Mononuclear cell (primary cell): ENCODE results near the gene WWTR1. TPM values are rescaled to one million over a fixed set of nuclear protein-coding genes. Genes with fewer than 3 reads are reported as not detected.

ENCODE experiments used
- H3K27me3 ChIP-seq: 2 replicates; pipeline ENCODE4 v1.6.0; 2011; ENCODE audit warnings: low read length, control low read depth; ENCODE audit not compliant: insufficient read depth
- H3K4me1 ChIP-seq: 2 replicates; pipeline ENCODE4 v1.5.1; 2011; ENCODE audit warnings: mild to moderate bottlenecking, low read length, control low read depth; ENCODE audit not compliant: insufficient read depth
- H3K4me3 ChIP-seq: 2 replicates; pipeline ENCODE4 v1.5.1; 2011; ENCODE audit warnings: mild to moderate bottlenecking, low read length, moderate library complexity
- H3K9me3 ChIP-seq: 2 replicates; pipeline ENCODE4 v1.5.1; 2011; ENCODE audit warnings: low read depth, mild to moderate bottlenecking, control low read depth, low read length
- total RNA-seq: library from RNA; depleted of rRNA; stranded (reverse); fragments of >200 nt; gene quantifications from one replicate; pipeline ENCODE4 v1.2.3, GENCODE V29; 2012

Gene WWTR1
- total RNA-seq, 1 donor: 0.31 TPM

DNA sequence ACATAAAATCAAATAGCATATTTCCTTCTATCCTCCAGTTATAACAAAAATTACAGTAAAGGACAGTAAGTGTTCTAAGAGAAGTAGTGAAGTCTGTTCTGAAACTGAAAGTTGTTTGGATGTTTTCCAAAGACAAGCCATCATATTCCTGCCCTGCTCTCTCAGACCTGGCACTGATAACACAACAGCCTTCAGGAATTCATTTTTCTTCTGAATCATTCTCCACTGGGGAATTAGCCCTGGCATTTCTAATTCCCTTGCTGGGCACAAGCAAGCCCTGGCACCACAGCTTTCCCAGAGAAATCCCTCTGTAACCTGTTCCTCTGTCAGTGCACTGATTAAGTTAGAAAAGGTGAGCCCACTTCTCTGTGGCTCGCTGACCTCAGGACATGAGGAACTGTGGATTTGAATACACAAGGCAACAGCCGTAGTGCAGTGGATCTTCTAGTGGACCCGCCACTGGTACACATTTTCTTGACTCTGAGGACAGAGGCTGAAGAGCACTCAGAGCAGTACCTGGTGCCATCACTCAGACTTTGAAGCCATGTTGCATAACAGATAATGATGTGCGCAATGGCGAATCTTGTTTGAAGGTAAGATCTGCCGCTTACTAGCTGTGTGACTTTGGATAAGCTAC lies 61.6 kb downstream of the WWTR1 start:
- Histone ChIP-seq H3K9me3 (no peaks in the 10 kb centered on the region), H3K4me3 (no peak overlapping the region), H3K4me1 (no peaks in the 10 kb centered on the region), H3K27me3 (peaks cover 4% of the 10 kb centered on the region)

DNA sequence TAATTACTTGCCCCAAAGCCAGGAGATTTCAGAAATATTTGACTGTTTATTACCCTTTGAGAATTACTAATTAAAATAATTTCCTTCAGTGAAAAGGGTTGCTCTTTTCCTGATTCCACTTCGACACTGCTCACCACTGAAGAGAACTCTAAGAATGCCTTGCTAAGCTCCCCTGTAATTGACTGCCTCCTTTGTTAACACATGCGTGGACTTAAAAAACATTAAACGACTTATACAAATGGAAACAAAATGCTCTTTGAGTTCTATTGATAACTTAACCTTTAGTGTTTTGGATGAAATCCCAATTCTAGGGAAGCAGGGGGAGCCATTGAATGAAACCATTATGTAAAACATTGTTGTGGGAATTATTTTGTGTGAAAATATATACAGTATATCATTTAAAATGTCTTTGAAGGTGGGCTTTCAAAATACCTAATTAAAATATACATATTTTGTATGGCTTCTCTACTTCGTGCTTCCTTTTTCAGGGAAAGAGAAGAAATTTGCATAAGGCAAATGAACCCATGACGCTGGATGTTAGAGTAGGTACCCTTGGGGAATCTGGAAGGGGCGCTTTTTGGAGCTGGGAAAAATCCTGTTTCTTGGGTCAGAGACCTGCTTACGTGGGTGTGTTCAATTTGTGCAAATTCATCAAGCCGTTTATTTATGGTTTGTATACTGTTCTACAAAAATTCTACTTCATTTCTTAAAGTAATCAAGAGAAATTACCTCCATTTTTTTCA lies 64.2 kb downstream of the WWTR1 start:
- no peak overlapping the region for H3K4me3 ChIP-seq
- H3K9me3 ChIP-seq: no peaks in the 10 kb centered on the region
- no peaks in the 10 kb centered on the region for H3K4me1 ChIP-seq
- H3K27me3 ChIP-seq: peaks cover 8% of the 10 kb centered on the region

DNA sequence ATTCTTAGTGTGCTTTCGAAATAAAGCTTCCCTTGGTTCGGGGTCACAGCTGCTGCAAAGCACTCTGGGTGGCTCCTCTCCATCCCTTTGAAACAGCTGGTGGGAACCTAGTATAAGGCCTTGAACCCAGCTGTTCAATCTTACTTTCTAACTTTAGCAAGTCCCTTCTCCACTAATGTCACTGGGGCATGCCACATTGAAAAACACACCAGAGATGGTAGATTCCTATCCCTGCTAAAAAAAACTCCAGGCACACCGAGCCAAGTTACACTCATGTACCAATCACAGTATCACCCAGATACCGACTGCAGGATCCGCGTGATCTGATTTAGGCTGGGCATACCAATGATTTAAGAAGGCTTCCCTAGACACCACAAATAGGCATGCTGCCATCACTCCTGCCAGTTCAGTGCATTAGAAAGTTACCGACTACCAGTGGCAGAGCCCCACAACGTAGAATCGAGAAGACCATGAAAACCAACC lies 65.0 kb downstream of the WWTR1 start:
- Histone ChIP-seq H3K4me3 (no peak overlapping the region), H3K27me3 (peaks cover 9% of the 10 kb centered on the region), H3K4me1 (no peaks in the 10 kb centered on the region), H3K9me3 (no peaks in the 10 kb centered on the region)

DNA sequence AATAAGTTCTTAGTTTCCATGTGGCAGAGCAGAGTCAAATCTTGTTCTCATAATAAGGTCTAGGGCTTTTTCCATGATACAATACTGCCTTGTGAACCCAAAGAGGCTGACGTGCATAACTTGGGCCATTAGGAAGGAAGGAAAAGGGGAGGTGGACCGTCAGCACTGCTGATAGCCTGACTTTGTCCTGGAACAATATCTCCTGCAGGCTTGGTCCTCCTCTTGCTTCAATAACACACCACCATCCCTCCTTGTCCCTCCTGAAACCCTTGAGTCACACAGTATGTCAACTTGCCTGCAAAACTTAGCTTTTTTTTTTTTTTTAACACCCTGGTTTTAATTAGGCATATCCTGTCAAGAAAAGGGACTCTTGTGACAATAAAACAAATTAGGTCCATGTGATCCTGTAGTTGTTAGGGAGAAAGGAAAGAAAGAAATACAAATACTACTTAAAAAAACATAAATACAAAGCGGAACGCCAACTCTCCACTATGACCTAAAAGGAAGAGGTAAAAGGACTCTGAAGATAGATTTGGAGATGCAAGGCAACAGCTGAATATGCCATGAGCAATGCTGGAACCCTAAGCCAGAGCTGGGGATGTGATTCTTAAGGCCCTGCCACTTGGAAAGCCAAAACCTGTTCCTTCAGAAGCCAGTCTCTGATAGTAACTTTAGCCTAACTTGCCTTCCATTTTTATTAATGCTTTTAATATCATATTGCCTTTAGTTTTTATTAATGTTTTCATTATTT lies 67.0 kb downstream of the WWTR1 start:
- H3K9me3 ChIP-seq: no peaks in the 10 kb centered on the region
- no peaks in the 10 kb centered on the region for H3K4me1 ChIP-seq
- H3K27me3 ChIP-seq: peaks cover 17% of the 10 kb centered on the region
- no peak overlapping the region for H3K4me3 ChIP-seq

DNA sequence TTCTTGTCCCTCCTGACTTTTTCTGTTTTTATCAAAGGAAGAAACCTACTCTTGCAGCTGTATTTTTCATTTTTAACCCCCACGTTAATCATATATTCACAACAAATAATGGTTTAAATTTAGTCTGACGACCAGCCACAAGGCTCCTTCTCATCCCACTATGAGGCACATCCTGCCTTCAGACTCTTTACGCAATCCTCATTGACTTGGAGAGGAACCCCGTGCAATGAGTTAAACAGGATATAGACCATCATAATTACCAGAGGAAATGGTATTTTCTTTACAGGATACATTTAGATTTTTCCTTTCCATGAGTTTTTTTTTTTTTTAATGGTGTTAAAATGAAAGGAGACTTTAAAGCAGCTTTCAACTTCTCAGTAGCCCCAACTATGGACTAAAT lies 68.5 kb downstream of the WWTR1 start:
- Histone ChIP-seq H3K9me3 (no peaks in the 10 kb centered on the region), H3K4me3 (no peak overlapping the region), H3K4me1 (no peaks in the 10 kb centered on the region), H3K27me3 (peaks cover 17% of the 10 kb centered on the region)

DNA sequence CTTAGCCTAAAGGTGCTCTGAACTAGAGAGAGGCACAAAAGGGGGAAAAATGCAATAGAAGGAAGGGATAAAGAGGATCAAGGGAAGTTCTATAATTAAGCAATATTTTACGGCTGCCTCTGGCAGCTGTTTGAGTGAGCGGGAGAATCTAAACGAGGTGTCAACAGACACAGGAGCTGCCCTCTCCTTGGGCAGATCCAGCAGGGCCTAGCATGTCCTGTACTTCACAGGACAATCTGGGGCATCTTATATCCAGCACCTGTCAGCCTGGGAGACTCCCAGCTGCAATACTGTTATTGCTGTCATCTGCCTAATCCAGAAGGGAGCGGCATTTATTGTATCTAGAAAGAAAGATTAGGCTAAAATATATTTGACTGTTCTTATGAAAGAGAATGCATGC lies 68.9 kb downstream of the WWTR1 start:
- H3K4me3 ChIP-seq: no peak overlapping the region
- no peaks in the 10 kb centered on the region for H3K9me3 ChIP-seq
- H3K27me3 ChIP-seq: peaks cover 18% of the 10 kb centered on the region
- no peaks in the 10 kb centered on the region for H3K4me1 ChIP-seq

DNA sequence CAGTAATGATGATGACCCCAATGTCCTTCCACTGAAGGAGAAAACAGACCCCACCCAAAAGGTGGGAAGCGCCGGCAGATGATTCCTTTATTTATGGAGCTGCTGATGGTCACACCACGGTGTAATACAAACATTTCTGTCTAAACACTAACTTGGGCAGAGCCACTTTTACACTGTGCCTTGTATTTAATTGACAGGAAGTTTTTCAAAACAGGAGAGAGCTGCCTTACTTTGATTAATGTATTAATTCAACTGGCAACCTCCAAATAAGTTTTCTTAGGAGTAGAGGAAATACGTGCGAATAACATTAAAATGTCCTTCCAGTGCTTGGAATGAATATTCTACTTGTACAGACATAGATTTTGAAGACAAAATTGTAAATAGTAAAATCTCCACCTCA lies 70.4 kb downstream of the WWTR1 start:
- no peaks in the 10 kb centered on the region for H3K4me1 ChIP-seq
- peaks cover 15% of the 10 kb centered on the region for H3K27me3 ChIP-seq
- no peak overlapping the region for H3K4me3 ChIP-seq
- H3K9me3 ChIP-seq: no peaks in the 10 kb centered on the region

DNA sequence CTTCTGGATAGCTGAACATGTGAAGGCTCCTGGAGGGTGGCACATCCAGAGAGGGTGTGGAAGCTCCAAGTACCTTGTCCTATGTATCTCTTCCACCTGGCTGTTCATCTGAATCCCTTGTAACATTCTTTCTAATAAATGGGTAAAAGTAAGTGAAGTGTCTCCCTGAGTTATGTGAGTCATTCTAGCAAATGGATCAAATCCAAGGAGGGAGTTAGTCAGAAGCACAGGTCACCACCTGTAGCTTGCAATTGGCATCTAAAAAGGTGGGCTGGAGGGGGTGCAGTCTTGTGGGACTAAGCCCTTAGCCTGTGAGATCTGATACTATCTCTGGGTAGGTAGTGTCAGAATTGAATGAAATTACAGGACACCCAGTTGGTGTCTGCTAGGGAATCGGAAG lies 71.0 kb downstream of the WWTR1 start:
- no peaks in the 10 kb centered on the region for H3K4me1 ChIP-seq
- no peaks in the 10 kb centered on the region for H3K9me3 ChIP-seq
- H3K27me3 ChIP-seq: peaks cover 15% of the 10 kb centered on the region
- H3K4me3 ChIP-seq: no peak overlapping the region

DNA sequence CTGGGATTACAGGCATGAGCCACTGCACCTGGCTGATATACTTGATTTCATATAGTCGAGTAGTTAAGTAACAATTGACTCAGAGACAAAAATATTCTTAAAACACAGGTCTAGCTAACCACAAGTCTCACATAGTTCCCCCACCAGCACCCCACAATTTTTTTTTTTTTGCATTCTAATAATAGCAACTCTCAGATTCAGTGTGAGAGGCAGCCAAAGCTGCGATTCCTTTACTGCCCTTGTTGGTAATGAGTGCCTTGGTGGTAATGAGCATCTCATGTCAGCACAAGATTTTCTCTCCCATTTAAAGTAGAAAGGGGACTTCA lies 72.5 kb downstream of the WWTR1 start:
- H3K27me3 ChIP-seq: peaks cover 15% of the 10 kb centered on the region
- no peaks in the 10 kb centered on the region for H3K4me1 ChIP-seq
- H3K9me3 ChIP-seq: no peaks in the 10 kb centered on the region
- H3K4me3 ChIP-seq: no peak overlapping the region

DNA sequence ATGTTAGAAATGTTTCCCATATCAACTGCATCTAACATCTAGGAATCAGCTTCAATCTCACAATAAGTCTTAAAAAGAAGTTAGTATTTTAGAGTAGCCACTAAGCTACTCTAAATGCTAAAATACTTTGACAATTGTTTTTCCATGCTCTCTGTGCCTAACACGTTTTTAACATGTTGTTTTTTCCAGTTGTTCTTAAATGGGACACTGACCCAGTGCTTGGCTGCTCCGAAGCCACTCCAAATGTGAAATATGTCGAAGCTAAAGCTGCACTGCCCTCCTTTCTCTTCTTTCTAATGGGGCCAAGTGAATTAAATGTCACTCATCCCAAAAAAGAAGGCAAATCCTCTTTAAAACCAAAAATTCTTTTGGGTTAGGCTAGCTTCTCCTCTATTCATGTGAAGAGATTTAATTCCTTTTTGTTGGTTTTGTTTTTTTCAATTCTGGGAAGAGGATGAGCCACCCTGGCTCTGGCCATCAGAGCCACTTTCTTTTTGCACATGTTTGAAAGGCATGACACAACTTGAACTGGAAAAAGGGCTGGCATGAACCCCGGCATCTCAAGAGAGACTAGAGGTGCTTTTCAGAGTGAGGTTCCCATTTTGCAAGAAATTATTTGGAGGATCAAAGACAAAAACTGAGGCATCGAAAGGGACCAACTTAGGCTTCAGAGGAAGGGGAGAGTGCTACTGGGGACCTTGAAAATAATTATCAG lies 73.7 kb downstream of the WWTR1 start:
- peaks cover 15% of the 10 kb centered on the region for H3K27me3 ChIP-seq
- no peaks in the 10 kb centered on the region for H3K9me3 ChIP-seq
- H3K4me3 ChIP-seq: no peak overlapping the region
- no peaks in the 10 kb centered on the region for H3K4me1 ChIP-seq

DNA sequence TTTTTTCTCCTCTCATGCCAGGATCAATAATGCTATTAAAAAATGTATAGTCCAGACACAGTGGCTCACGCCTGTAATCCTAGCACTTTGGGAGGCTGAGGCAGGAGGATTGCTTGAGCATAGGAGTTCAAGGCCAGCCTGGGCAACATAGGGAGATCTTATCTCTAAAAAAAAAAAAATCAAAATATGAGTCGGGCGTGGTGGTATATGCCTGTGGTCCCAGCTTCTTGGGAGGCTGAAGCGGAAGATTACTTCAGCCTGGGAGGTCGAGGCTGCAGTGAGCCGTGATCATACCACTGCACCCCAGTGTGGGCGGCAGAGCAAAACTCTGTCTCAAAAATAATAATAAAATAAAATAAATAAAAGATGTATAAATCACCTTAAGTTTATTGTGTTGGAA lies 75.4 kb downstream of the WWTR1 start:
- no peaks in the 10 kb centered on the region for H3K9me3 ChIP-seq
- H3K27me3 ChIP-seq: peaks cover 10% of the 10 kb centered on the region
- no peaks in the 10 kb centered on the region for H3K4me1 ChIP-seq
- H3K4me3 ChIP-seq: no peak overlapping the region

DNA sequence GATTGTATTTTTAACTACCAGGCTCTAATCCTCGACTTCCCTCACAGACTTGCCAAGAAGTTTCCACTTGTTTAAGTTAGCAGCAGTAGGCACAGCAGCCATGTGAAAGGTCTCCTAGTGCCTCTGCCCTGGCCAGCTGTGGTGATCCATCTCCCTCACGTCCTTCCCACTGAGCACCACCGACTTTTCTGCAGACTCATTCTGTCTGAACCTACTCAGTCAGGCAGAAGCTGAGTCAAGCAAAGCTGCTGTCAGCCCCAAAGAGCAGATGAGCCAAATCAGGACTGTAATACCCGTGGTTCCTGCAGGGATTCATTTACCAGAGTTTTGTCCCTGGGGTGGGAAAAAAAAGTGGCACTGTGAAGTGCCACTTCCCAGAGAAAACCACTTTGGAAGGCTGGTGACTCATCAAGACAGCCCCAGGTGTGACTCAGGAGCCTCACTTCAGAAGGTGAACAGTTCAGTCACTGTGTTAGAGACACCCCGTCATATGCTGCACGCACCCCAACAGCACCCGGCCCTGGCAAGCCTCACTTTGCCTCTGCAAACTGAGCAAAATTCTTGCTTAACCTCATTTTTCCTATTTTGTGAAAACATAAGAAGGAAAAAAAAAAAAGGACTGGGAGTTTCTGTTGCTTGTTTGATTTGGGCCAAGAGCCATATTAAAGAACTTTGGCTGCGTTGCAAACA lies 76.0 kb downstream of the WWTR1 start:
- H3K4me1 ChIP-seq: no peaks in the 10 kb centered on the region
- peaks cover 10% of the 10 kb centered on the region for H3K27me3 ChIP-seq
- no peak overlapping the region for H3K4me3 ChIP-seq
- no peaks in the 10 kb centered on the region for H3K9me3 ChIP-seq

DNA sequence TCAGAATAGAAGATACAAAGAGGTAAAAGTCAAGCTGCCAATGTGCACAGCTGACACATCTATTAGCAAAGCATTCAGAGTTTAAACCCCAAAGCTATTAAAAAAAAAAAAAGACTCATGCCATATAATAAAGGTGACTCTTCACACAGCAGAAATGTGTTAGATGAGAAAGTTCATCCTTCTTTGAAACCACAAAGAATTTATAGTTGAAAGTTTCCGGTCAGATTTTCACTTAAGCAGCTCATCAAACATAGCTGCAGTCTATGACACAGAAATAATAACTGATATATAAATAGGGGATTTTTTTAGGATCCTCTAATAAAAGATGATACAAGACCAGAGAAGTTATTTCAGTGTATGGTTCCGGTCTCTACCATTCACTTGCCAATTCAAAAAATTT lies 76.6 kb downstream of the WWTR1 start:
- H3K4me3 ChIP-seq: no peak overlapping the region
- no peaks in the 10 kb centered on the region for H3K9me3 ChIP-seq
- no peaks in the 10 kb centered on the region for H3K4me1 ChIP-seq
- peaks cover 4% of the 10 kb centered on the region for H3K27me3 ChIP-seq

DNA sequence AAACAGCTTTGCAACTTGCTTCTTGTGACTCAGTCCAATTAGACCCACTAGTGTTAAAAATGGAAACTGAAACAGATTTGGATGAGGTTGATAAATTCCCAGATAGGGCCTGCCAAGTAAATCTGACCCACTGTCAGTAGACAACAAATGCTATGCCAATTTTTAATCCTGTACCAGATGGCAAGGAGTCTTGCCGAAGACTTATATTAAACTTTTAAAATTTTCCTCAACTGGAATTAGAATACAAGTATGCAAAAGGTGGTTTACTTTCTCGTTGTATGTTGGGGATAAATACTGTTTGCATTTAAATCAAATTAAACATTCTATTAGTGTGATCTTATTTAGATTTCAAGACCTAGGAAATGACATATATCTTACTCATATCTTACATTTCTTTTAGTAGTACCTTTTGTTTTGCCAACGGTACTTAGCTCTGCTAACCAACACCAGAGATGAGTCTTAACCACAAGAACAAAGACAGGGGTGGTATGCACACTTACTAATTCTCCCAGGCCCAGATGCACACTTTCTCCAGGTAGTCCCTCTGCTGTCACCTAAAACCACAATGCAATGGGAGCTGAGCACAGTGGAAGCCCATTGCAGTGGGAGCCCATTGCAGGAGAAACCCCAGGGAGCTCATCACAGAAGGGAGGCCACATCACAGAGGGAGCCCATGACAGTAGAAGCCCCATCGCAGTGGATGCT lies 77.8 kb downstream of the WWTR1 start:
- H3K9me3 ChIP-seq: no peaks in the 10 kb centered on the region
- H3K4me1 ChIP-seq: no peaks in the 10 kb centered on the region
- H3K4me3 ChIP-seq: no peak overlapping the region
- H3K27me3 ChIP-seq: peaks cover 4% of the 10 kb centered on the region
